H4 (cell line): ENCODE data around the gene ACTRT2. TPM values are rescaled to one million over a fixed set of nuclear protein-coding genes. Genes with fewer than 3 reads are reported as not detected.

Experiments
- DNase-seq: peaks from one replicate; pipeline ENCODE4 v3.0.0-alpha.2; 2015; ENCODE audit warnings: low spot score
- total RNA-seq: library from RNA; depleted of rRNA; stranded (reverse); fragments of >200 nt; shearing (Covaris generic); gene quantifications from 2 replicates; pipeline ENCODE4 v1.2.3, GENCODE V29; 2014

The ACTRT2 gene
- total RNA-seq, 1 experiment from 2014 or later, result not detected

DNA sequence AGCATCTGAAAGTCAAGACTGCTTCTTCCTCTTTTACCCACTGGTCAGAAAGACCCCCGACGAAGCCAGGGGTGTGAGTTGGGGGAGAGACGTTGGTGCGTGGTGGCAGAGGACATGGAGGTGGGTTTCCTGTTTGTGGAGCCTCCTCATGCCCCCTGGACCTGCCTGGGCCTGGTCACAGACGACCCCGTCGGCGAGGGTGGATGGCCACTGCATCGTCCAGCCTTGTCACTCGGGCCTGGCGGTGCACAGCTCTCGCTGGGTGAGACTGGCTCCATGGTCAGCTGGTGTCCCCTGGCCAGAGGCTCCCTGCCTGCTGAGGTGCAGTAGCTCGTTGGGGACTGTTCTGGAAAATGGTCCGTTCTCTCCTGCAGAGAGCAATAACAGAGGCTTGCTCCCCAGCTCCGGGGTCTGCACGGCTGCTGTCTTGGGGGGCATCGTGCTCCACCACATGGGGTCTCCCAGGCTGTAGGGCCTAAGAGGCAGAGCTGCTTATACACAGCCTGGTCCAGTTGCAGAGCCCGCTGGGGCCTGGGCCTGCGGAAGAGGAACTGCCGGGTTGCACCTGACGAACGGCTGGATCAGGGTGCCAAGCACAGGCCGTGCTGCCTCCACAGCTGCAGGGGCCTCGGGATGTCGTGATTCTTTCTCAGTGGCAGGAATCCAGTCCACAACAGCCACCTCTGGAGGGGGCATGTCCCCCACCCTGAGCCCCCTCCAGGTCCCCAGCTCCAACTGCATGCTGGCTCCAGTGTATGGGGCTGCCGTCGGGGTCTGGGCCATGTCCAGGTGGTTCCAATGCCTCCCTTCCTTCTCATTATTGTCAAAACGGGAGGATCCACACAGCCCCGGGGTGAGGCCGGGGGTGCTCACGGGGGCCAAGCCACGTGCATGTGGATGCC, 18.0 kb upstream of the ACTRT2 start:
- no peak for DNase-seq

DNA sequence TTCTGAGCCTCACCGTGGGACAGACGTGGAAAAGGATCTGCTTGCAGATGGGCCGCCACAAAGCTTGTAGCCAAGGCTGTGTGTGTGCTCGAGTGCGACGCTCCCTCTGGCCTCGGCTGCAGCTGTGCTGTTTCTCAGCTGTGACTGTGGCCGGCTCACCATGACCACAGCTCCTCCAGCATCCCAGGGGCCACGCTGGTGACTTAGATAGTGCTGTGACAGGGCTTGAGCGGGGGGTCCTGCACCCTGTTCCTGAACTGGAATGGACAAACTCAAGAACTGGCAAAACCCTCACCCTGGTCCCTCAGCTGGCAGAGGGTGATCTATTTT, 17.4 kb upstream of the ACTRT2 start:
- DNase-seq, result no peak

DNA sequence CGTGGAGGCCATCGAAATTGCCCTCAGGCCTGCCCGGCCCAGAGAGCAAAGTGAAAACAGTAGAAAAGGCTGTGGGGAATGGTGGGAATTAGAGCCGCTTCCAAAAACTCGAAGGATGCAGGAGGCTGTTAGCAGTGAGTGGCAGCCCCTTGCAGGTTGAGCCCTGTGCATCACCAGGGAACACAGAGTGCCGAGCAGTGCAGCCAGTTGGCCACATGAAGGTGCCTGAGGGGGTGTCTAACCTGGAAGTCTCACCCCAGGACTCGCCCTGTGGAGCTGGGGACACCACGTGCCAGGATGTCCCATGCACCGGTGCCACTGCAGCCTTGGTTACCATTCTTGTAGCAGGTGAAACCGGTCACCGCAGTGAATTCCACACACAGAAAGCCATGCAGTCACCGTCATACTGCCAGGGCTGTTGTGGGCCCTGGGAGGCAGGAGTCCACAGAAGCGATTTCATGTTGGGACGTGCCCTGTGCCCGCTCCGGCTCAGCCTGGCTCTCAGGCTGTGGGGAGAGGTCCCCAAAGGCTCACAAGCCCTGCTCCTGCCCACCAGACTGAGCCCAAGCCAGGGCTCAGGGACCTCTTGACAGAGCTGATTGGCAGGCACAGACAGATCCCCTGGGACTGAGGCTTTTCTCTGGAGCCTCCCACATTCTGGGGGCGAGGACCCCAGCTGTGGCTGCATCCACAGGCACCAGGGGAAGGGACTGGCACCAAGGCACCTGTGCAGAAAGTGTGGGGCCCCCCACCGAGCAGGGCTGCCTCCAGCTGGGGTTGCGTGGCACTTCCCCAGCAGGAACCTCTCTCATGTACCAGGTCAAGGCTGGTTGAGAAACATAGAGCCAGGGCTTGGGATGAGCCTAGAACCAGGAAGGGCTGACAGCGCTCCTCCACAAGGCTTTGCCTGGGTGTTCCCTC, 16.7 kb upstream of the ACTRT2 start:
- DNase-seq, result no peak

DNA sequence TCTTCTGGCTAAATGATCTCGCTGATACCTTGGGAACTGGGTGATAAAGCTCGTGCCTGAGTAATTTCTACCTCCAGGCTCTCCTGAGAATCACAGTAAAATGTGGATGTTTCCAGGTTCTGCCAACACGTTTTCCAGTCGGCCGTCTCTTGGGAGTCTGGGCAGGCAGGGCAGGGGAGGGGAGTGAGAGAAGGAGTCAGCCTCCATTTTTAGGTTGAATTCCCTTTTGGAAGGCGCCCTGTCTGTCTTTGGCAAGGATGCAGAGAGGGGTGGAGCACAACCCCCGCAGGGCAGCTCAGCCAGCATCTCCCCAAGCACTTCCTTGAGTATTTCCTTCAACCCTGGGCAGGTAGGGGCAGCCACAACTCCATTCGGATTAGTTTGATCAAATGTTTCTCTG, 15.5 kb upstream of the ACTRT2 start:
- no peak for DNase-seq

DNA sequence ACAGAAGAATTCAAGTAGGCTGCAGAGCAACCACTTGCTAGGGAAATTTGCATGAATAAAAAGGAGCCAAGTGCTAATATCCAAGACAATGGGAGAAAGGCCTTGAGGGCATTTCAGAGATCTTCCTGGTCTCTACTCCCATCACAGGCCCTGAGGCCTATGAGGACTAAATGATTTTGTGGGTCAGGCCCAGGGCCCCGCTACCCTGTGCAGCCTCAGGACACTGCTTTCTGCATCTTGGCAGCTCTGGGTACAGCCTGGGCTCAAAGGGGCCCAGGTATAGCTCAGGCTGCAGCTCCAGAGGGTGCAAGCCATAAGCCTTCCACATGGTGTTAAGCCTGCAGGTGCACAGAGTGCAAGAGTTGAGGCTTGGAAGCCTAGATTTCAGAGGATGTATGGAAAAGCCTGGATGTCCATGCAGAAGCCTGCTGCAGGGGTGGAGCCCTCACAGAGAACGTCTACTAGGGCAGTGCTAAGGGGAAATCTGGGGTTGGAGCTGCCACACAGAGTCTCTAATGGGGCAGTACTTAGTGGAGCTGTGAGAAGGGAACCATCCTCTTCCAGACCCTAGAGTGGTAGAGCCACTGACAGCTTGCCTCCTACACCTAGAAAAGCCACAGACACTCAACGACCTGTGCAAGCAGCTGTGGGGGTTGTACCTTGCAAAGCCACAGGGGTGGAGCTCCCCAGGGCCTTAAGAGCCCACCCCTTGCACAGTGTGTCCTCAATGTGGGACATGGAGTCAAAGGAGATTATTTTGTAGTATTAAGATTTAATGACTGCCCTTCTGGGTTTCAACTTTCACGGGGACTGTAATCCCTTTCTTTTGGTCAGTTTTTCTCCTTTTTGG, 13.7 kb upstream of the ACTRT2 start:
- no peak for DNase-seq

DNA sequence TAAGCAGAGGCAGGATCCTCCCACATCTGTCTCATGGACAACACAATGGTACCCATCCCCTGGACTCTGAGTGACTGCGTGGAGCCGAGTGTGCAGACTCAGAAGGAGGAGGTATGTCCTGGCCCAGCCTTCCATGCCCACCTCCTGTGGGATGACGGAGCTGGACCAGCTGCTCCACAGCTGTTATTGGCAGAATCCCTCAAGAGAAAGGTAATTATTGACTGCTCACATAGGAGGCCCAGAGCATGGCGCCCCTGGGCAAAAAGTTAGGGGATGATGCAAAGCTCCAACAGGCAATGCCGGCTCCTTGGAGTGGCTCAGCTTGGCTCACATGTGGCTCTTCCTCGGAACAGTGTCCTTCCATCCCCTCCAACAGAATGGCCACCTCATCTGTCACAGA, 12.2 kb upstream of the ACTRT2 start:
- no peak for DNase-seq

DNA sequence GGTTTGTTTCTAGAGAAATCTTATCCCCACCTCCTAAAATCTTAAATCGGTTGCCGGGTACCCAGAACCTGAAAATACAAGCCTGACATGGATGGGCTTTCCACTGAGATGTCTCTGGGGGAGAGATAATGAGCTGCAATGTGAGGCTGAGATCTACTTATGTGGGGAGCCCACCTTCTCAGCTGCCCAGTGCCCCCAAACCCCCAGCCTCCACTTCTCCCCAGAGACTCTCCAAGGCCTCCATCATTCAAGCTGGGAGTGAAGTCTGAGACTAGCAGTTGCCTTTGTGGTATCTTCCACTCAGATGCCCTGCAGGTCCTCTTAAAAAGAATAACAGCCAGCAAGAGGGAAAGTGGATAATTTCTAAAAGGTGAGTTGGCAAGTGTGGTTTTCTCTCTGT, 11.7 kb upstream of the ACTRT2 start:
- DNase-seq, result no peak

DNA sequence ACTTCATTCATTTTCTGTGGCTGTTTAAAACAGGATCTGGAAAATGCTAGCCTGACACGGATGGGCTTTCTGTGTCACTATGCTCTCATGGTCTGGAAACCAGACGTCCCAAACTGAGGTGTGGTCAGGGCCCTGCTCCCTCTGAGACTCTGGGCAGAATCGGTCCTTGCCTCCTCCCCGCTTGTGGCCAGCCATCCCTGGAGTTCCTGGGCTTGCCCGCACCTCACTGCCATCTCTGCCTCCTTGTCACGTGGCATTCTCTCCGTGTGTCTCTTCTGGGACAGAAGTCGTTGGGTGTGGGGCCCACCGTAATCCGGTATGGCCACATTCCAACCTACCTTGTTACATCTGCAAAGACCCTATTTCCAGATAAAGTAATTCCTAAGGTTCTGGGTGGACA, 10.1 kb upstream of the ACTRT2 start:
- no peak for DNase-seq

DNA sequence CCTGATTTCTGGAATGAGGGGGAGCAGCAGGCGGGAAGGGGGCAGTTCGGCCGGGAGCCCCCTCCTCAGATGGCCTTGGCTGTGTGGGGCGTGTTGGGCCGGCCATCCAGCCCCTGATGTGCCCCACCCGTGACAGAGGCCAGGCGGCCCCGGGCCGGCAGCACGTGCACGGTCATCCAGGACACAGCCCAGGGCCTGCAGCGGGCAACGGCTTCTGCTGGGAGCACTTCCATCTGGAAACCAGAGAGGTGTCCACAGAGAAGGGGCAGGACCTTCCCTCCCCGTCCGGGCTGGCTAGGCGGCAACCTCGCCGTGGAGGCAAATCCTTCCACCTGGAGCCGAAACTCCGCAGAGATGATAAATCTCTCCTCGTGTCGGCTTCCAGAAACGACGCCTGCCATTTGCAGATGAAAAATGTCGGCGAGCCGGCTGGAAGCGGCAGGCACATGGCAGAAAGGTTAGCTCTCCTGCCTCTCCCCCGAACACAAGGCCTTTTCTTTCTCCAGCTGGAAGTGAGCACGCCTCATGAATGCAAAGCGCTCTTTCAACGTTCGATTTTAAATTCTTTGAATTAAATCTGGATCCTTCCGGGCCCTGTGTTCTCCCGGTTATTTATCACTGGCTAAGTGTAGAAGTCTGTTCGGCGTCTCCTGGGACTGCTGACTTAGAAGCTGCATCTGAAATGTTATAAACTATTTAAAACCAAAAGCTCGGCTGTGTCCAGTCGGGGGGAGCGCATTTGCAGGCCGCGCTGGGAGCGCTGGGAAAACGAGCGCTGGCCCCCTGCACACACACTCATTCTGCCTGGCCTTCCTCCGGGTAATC, 9.4 kb upstream of the ACTRT2 start:
- DNase-seq, result no peak

DNA sequence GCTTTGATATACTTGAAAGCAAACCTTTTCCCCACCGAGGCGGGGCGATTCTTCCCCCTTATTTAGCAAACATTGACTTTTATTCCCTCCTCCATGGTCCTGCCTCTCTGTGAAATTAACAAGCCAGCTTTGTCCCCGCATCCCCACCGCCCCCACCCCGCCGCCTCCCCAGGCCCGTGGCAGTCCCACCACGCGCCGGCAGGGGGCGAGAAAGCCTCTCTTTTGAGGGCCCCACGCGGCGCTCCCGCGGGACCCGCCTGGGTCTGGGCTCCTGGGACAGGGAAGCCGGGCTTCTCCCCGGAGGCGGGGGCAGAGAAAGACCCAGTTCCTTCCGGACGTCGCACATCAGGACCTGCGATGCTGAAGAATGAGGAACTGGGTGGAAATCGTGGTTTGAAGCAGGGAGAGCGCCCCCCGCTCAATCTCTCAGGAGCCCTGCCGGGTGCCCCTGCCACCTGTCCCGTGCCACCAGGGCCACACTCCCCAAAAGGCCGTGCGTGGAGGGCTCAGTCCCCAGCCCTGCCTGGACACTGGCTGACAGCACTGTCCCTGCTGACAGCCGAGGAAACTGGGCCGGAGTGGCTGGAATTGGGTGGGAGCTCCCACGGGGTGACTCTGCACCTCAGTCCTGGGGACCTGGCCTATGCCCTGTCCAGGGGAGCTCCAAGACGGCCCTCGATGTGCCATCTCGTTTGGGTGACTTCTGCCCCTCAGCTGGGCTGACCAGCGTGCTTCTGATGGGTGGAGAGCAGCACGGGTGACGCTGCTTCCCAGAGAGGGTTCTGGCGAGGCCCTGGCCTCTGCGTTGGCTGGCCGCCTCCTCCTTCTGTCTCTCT, 8.6 kb upstream of the ACTRT2 start:
- DNase-seq, result no peak

DNA sequence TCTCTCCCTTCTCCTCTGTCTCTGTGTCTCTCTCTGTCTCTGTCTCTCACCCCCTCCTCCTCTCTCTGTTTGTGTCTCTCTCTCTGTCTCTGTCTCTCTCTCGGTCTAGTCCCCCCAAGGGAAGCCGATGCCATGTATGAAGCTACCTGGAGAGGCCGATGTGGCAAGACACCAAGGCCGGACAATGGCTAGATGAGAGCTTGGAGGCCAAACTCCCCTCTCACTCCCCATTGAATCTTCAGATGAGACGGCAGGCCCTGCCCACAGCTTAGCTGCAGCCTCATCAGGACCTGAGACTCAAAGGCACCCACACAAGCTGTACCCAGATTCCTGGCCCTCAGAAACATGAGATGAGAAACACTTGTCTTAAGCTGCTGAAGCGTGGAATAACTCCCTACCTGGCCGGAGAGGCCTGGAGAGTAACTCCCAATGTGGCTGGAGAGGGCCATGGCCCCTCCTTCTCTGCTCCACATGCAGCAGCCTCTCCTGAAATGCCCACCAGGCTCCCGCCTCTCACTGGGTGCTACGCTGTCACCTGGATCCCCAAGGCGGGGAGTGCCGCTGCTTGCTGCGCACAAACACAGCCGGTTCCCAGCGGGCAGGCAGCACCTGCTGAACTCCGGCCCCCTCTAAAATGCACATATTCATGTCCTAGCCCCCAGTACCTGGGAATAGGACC, 7.8 kb upstream of the ACTRT2 start:
- no peak for DNase-seq

DNA sequence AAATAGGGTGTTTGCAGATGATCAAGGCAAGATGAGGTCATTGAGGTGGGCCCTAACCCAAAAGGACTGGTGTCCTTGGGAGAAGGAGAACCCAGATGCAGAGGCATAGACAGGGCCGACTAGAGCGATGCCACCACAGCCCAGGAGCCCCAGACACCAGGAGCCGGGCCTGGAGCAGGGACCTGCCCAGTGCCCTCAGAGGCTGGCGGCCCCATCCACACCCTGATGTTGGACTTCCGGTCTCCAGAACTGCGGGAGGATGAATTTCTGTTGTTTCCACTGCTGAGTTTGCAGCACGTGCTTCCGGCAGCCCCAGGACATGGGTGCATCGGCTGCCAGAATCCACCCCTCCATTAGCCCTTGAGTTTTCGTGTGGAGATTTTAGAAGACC, 7.2 kb upstream of the ACTRT2 start:
- DNase-seq, result no peak

DNA sequence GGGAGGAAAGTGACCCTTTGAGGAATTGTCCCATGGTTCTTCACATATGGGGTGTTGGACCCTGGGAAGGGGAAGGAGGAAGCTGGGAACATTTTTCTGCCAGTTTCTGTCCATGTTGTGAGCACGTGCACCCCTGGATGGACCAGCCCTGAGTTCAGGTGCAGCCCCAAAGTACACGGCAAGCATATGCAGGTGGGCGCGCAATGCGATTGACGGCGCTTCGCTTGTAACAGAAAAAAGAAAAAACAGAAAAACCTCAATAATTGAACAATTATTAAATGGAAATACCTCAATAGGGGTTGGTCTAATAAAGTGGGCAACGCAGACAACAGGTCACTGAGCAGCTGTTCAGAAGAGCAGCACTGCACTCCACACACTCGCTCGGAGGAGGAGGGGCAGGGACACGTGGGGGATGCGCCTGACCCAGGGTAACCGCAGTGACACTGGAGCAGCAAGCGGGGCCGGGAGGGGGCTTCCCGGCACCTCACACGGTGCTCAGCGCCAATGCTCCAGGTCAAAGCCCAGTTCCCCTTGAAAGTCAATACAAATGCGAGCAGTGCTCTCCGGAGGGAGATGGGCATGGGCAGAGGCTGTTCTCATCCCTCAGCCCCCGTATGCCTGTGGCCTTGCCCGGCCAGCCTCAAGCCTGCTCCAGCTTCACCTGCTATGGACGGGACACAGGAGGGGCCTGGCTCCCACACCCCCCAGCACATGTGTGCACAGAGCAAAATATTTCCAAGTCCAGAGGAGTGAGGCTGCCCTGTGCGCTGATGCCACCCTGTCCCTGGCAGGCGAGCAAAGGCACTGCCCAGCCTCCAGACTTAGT, 6.6 kb upstream of the ACTRT2 start:
- no peak for DNase-seq

DNA sequence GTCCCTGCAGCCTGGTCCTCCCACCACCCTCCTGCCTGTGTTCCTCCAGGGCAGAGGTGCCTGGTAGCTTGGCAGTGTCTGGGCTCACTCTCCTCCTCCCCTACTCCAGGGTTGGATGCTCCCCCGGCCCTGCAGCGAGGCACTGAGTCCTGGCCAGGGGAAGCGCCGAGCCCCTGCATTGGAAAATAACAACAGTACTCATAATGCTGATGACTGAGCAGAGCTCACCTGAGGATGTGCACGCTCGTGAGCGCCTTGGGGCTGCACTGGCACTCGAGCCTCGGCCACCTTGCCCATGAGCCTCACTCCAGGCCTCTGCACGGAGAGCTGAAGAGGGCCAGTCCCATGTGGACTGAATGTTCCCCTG, 6.0 kb upstream of the ACTRT2 start:
- no peak for DNase-seq

DNA sequence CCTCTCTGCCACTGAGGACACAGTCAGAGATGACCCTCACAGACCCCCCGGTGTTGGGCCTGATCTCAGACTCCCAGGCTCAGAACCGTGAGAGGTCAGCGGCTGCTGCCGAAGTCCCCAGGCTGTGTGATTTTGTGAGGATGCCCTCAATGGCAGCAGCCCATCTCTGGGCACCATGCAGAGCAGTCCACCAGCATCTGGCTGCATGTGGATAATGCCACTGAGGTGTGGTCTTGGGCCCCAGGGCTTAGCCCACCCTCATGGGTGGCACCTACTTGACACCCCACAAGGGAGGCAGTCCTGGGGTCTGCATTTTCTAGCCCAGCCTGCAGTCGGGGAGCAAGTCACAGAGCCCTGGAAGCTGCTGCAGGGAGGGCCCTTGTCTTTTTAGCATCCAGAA, 5.5 kb upstream of the ACTRT2 start:
- no peak for DNase-seq

DNA sequence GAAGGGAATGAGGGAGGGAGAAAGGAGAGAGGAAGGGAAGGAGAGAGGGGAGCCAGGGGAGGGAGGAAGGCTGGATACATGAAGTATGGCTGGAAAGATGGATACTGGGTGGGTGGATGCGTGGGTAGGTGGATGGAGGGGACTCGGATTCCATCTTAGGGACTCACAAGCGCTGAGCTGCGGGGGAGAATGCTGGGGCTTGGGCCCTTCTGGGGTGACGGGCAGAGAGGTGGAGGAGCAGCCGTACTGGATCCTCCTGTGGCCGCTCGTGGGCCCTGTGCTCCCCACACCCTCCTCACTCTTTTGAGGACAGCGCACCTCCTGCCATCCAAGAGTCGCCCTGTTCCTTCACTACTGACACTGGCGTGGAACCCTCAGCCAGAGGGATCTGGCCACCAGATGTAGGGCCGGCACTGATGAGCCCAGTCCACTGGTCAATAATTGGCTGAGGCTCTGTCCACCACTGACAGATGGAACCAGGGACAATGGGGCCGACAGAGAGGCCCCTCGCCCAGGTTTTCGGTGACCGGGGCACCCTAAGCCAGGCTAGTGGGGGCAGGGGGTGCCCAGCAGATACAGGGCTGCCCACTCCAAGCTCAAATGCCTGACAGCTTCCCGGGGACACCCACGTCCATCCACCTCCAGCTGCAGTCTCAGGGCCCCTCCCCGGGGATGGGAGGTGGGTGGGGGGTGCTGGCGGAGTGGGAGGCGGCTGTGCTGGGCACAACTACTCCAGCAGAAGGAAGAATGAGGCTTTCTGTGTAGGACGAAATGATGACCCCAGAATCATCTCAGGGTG, 4.4 kb upstream of the ACTRT2 start:
- DNase-seq, result no peak

DNA sequence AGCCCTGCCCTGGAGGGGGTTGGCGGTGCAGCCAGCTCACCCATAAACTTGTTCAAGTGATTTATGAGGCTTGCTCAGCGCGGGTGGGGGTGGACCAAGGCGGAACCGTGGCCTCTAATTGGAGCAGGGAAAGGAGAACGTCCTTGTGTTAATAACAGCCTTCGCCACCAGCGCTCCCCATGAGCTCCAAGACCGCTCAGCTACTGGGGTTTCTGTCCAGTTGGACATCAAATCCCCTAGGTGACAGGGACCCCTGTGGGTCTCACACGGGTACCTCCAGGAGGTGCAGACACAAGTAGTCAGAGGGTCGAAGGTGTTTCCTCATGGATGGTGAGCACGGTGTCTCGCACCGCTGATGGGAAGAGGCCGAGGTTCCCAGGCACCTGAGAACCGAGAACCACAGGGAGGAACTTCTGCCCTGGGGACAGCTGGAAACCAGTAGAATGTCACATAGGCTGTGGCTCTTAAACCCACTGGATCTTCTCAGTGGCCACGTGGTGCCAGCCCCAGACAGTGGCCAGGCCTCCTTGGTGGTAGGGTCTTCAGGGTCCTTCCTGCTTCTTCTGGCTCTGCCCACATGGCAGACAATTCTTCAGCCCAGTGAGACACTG, 3.7 kb upstream of the ACTRT2 start:
- DNase-seq, result no peak

DNA sequence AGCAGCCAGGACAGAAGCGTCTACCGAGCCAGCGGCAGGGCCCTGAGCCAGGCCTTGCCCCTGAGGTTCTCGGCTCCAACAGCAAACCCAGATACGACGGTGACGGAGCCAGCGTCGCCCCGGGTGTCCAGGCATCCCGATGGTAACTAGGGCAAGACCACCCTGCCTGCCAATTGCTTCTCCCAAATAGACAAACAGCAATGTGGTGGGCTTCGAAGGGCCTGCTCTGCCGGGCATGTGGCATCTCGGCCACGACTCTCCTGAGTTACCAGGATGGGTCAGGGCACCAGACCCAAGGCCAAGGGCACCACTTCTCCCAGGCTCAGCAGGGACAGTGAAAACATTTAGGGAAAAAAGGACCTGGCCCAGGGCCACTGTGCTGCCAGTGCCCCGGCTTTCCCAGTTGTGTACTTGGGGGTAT, 3.2 kb upstream of the ACTRT2 start:
- no peak for DNase-seq
